ENCODE measurements around the gene RFTN2.
"Not testable (repeated sequence)": the region's sequence is repeated elsewhere in the genome, so short reads cannot be mapped to it uniquely, and the experiment has no call there.

Gene RFTN2

DNA sequence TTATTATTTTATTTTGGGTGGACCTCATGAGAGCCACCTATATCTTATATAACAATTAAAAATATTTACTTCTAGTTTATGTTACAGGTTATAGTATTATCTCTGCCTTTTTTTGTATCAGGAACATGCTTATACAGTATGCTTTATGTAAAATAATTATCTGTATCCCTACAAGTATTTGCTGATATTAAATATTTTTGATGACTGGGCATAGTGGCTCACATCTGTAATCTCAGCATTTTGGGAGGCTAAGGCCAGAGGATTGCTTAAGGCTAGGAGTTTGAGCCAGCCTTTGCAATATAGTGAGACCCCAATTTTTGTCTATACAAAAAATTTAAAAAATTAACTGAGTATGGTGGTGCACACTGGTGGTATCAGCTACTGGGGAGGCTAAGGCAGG lies 119.9 kb downstream of the RFTN2 start:
- DNase-seq, result no peak
- TF ChIP-seq, protein P1, sequence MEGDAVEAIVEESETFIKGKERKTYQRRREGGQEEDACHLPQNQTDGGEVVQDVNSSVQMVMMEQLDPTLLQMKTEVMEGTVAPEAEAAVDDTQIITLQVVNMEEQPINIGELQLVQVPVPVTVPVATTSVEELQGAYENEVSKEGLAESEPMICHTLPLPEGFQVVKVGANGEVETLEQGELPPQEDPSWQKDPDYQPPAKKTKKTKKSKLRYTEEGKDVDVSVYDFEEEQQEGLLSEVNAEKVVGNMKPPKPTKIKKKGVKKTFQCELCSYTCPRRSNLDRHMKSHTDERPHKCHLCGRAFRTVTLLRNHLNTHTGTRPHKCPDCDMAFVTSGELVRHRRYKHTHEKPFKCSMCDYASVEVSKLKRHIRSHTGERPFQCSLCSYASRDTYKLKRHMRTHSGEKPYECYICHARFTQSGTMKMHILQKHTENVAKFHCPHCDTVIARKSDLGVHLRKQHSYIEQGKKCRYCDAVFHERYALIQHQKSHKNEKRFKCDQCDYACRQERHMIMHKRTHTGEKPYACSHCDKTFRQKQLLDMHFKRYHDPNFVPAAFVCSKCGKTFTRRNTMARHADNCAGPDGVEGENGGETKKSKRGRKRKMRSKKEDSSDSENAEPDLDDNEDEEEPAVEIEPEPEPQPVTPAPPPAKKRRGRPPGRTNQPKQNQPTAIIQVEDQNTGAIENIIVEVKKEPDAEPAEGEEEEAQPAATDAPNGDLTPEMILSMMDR (IDR thresholded peaks at IDR 0.05; ENCODE audit: low read depth, low read length), result no peak
- Histone ChIP-seq H3K27me3 (ENCODE audit: insufficient read depth, low read depth, severe bottlenecking) (no peaks in the 10 kb centered on the region), H3K27ac (no peak overlapping the region), H3K4me3 (ENCODE audit: low read depth, low read length) (no peak overlapping the region), H3K9me3 (ENCODE audit: severe bottlenecking) (no peaks in the 10 kb centered on the region), H3K36me3 (peaks cover 29% of the 10 kb centered on the region)

DNA sequence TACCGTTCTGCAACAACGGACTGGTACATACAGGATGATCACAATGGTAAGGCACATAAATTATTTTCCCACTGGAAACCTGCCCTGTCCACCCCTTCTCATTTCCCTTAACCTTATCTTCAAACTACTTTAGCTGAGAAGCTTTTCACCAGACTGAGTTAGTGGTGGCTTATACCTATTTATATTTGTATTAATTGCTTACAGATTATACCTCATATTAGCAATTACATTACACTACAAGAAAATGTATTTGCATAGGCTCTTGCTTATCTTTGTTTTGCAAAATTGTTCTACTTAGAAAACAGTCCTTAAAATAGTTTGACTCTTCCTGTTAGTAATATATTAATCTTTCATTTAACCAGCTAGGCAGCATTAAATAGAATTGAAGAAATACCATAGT lies 124.1 kb downstream of the RFTN2 start:
- H3K27ac ChIP-seq; DNase-seq; H3K27me3 ChIP-seq (ENCODE audit: insufficient read depth, low read depth, severe bottlenecking); H3K9me3 ChIP-seq (ENCODE audit: severe bottlenecking); H3K4me3 ChIP-seq (ENCODE audit: low read depth, low read length): not testable (repeated sequence)
- peaks cover 48% of the 10 kb centered on the region for H3K36me3 ChIP-seq

DNA sequence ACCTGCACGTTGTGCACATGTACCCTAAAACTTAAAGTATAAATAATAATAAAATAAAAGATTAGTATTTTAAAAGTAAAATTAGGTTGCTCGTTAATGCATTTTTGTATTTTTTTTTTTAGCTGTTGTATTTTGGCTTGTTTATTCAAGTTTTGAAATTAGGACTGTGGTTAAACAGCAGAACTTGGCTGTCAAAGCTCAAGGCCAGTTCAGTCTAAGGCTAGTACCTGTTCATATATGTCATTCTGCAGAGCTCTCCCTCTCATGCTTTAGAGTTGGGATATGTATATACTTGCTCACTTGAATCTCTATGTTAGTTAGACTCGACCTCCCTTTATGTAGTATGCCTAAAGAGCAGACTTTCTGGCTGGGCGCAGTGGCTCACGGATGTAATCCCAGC lies 126.8 kb downstream of the RFTN2 start:
- TF ChIP-seq, protein P1 (IDR thresholded peaks at IDR 0.05; ENCODE audit: low read depth, low read length), result no peak
- DNase-seq, result no peak
- Histone ChIP-seq H3K27me3 (ENCODE audit: insufficient read depth, low read depth, severe bottlenecking) (no peaks in the 10 kb centered on the region), H3K9me3 (ENCODE audit: severe bottlenecking) (no peaks in the 10 kb centered on the region), H3K27ac (no peak overlapping the region), H3K36me3 (peaks cover 62% of the 10 kb centered on the region), H3K4me3 (ENCODE audit: low read depth, low read length) (no peak overlapping the region)

DNA sequence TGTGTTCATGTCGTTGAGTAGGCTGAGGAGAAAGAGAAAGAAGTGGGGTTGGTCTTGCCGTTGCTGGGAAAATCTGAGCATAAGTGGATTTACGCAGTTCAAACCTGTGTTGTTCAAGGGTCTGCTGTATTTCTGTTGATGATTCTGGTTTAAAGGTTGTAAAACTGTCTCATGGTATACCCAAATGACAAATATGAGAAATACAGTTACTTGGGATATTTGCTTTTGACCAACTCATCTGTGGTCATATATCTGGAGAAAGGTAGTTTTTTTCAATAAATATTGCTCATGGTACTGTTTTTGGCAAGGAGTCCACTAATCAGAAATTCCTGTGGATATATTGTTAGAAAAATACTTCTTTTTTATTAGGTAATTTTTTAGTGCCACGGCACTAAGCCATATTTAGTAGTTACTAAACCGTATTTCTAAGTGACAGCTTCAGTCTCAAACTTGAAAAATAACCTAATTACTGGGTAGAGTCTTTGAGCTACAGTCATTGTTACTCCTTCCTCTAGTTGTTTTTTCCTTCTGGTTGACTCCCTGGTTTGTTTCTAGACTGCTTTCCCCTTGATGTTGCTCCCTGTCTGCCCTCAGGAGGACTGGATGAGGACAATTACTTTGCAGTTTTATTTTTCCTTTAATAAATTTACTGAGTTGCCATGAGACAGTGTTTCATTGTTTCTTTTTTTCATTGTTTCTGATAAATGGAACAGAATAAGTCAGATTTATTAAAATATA lies 128.1 kb downstream of the RFTN2 start:
- no peak for DNase-seq
- H3K9me3 ChIP-seq (ENCODE audit: severe bottlenecking), result no peaks in the 10 kb centered on the region
- no peaks in the 10 kb centered on the region for H3K27me3 ChIP-seq (ENCODE audit: insufficient read depth, low read depth, severe bottlenecking)
- peaks cover 59% of the 10 kb centered on the region for H3K36me3 ChIP-seq
- no peak overlapping the region for H3K27ac ChIP-seq
- H3K4me3 ChIP-seq (ENCODE audit: low read depth, low read length), result no peak overlapping the region
- TF ChIP-seq, protein P1 (IDR thresholded peaks at IDR 0.05; ENCODE audit: low read depth, low read length), result no peak

DNA sequence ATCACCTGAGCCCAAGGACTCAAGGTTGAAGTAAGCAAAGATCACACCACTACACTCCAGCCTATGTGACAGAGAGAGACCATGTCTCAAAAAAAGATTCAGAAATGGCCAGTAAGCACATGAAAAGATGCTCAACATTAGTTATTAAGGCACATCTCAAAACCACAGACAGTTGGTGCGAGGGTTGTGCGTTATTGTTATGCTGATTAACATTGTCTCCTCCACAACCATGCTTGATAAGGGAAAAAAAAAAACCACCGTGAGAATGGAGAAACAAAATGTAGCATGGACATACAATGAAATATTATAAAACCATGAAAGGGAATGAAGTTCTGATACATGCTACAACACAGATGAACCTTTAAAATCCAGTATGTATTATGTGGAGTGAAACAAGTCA lies 132.2 kb downstream of the RFTN2 start:
- Histone ChIP-seq H3K27me3 (ENCODE audit: insufficient read depth, low read depth, severe bottlenecking) (no peaks in the 10 kb centered on the region), H3K9me3 (ENCODE audit: severe bottlenecking) (no peaks in the 10 kb centered on the region), H3K36me3 (peaks cover 66% of the 10 kb centered on the region), H3K27ac (no peak overlapping the region), H3K4me3 (ENCODE audit: low read depth, low read length) (no peak overlapping the region)
- TF ChIP-seq, protein P1 (IDR thresholded peaks at IDR 0.05; ENCODE audit: low read depth, low read length), result no peak
- no peak for DNase-seq

DNA sequence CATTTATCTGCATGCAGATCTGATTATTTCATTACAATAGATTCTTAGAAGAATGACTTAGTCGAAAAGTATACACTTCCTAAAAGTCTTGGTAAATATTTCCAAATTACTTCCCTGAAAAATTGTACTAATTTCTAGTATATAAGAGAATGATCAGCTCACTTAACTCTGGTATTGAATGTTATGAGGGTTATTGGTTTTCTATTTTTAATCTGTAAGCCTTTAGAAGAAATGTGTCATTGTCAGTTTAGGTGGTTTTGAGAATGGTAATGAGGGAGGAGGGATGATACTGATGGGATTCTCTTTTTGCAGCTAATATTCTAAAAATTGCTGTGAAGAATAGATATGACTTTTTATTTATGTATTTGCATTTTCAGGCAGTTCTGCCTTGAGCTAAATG lies 135.7 kb downstream of the RFTN2 start:
- Histone ChIP-seq H3K9me3 (ENCODE audit: severe bottlenecking) (no peaks in the 10 kb centered on the region), H3K4me3 (ENCODE audit: low read depth, low read length) (no peak overlapping the region), H3K27me3 (ENCODE audit: insufficient read depth, low read depth, severe bottlenecking) (no peaks in the 10 kb centered on the region), H3K27ac (no peak overlapping the region), H3K36me3 (peaks cover 66% of the 10 kb centered on the region)
- TF ChIP-seq, protein P1 (IDR thresholded peaks at IDR 0.05; ENCODE audit: low read depth, low read length), result no peak
- DNase-seq, result no peak

Measured in WERI-Rb-1 (cell line).